ENCODE data around the gene MGAT5. TPM values are rescaled to one million over a fixed set of nuclear protein-coding genes. Genes with fewer than 3 reads are reported as not detected.
A peak's percentile ranks its signal among the peaks of the same experiment; 100 is the strongest.

MGAT5 gene
- total RNA-seq, 1 experiment from 2014 or later, result 34.0 TPM

GRCh38 chr2:134447669-134448068 is 193.8 kb downstream of the MGAT5 start:
- Histone ChIP-seq H3K4me3 (replicated peaks in 1 of 2; ENCODE audit: low read depth in 1 of 2, low read length in 2 of 2) (no peak overlapping the region), H3K4me1 (ENCODE audit: control insufficient read depth in 1 of 2, insufficient read depth in 2 of 2, low read length in 2 of 2) (no peaks in the 10 kb centered on the region), H3K9me3 (ENCODE audit: control insufficient read depth in 1 of 2, insufficient read depth in 1 of 2, low read depth in 1 of 2, low read length in 2 of 2) (no peaks in the 10 kb centered on the region), H3K79me2 (ENCODE audit: insufficient read depth, low read length) (no peaks in the 10 kb centered on the region), H3K9me2 (ENCODE audit: insufficient read depth) (no peaks in the 10 kb centered on the region), H3K27me3 (ENCODE audit: insufficient read depth, low read length) (no peaks in the 10 kb centered on the region), H3K4me2 (ENCODE audit: low read length) (no peak overlapping the region), H2AFZ (ENCODE audit: low read depth, low read length, poor library complexity, severe bottlenecking) (no peak overlapping the region), H3K9ac (ENCODE audit: low read length) (no peak overlapping the region), H4K20me1 (ENCODE audit: insufficient read depth) (no peaks in the 10 kb centered on the region), H3K36me3 (ENCODE audit: control insufficient read depth in 1 of 2, insufficient read depth in 2 of 2, low read length in 2 of 2) (no peaks in the 10 kb centered on the region; a peak in 1 of 4 replicates), H3K27ac (ENCODE audit: low read depth, low read length) (no peak overlapping the region)
- TF ChIP-seq CTCF (IDR thresholded peaks at IDR 0.05 in 2 of 3, conservative IDR thresholded peaks at IDR 0.05 in 1 of 3; ENCODE audit: borderline replicate concordance in 1 of 3, insufficient read depth in 1 of 3, low read depth in 2 of 3, low read length in 2 of 3), result peak in 1 of 3 experiments; percentile 2; a peak in 1 of 6 replicates
- no peak for TF ChIP-seq ZFX (IDR thresholded peaks at IDR 0.05)
- TF ChIP-seq ZBTB33 (IDR thresholded peaks at IDR 0.05; ENCODE audit: extremely low read depth, insufficient replicate concordance, low read length), result no peak
- intact Hi-C loops (cut with micrococcal nuclease), result no loop called here
- ChIA-PET POLR2A (no interaction called here), CTCF (no interaction called here), RAD21 (ENCODE audit: low non-redundant PET in 1 of 2, low total read pairs in 2 of 2, uncharacterized antibody in 2 of 2, unreplicated experiment in 2 of 2) (no interaction called here)
- ATAC-seq, result no peak
- BruUV-seq (replicated peaks), result no TSS peak
- no peak for DNase-seq (ENCODE audit: low read depth, low spot score)

GRCh38 chr2:134448650-134449049 is 194.8 kb downstream of the MGAT5 start:
- Histone ChIP-seq H3K9ac (ENCODE audit: low read length) (no peak overlapping the region), H3K9me3 (ENCODE audit: control insufficient read depth in 1 of 2, insufficient read depth in 1 of 2, low read depth in 1 of 2, low read length in 2 of 2) (no peaks in the 10 kb centered on the region), H3K9me2 (ENCODE audit: insufficient read depth) (no peaks in the 10 kb centered on the region), H3K4me3 (replicated peaks in 1 of 2; ENCODE audit: low read depth in 1 of 2, low read length in 2 of 2) (no peak overlapping the region), H3K4me2 (ENCODE audit: low read length) (no peak overlapping the region), H4K20me1 (ENCODE audit: insufficient read depth) (no peaks in the 10 kb centered on the region), H2AFZ (ENCODE audit: low read depth, low read length, poor library complexity, severe bottlenecking) (no peak overlapping the region), H3K27me3 (ENCODE audit: insufficient read depth, low read length) (no peaks in the 10 kb centered on the region), H3K27ac (ENCODE audit: low read depth, low read length) (no peak overlapping the region), H3K79me2 (ENCODE audit: insufficient read depth, low read length) (no peaks in the 10 kb centered on the region), H3K36me3 (ENCODE audit: control insufficient read depth in 1 of 2, insufficient read depth in 2 of 2, low read length in 2 of 2) (no peaks in the 10 kb centered on the region; a peak in 1 of 4 replicates), H3K4me1 (ENCODE audit: control insufficient read depth in 1 of 2, insufficient read depth in 2 of 2, low read length in 2 of 2) (no peaks in the 10 kb centered on the region)
- BruUV-seq (replicated peaks), result no TSS peak
- ATAC-seq (no peak), DNase-seq (ENCODE audit: low read depth, low spot score) (no peak)
- CTCF ChIA-PET, result no interaction called here
- RAD21 ChIA-PET (ENCODE audit: low non-redundant PET in 1 of 2, low total read pairs in 2 of 2, uncharacterized antibody in 2 of 2, unreplicated experiment in 2 of 2), result no interaction called here
- intact Hi-C loops (cut with micrococcal nuclease), result no loop called here
- TF ChIP-seq ZBTB33 (IDR thresholded peaks at IDR 0.05; ENCODE audit: extremely low read depth, insufficient replicate concordance, low read length) (no peak), MAX (IDR thresholded peaks at IDR 0.05) (no peak), EZH2phosphoT487 (IDR thresholded peaks at IDR 0.05; ENCODE audit: borderline replicate concordance) (no peak), REST (IDR thresholded peaks at IDR 0.05; ENCODE audit: low read depth) (no peak), EGR1 (IDR thresholded peaks at IDR 0.05; ENCODE audit: low read depth) (no peak)
- POLR2A ChIA-PET, result no interaction called here

Measured in HCT116 (cell line).